ENCODE data around the gene TMED8.
"Not testable (repeated sequence)": the region's sequence is repeated elsewhere in the genome, so short reads cannot be mapped to it uniquely, and the experiment has no call there.

TMED8 gene

GRCh38 chr14:77359626-77360025, 17.3 kb downstream of the TMED8 start:
- DNase-seq, result no peak

DNA sequence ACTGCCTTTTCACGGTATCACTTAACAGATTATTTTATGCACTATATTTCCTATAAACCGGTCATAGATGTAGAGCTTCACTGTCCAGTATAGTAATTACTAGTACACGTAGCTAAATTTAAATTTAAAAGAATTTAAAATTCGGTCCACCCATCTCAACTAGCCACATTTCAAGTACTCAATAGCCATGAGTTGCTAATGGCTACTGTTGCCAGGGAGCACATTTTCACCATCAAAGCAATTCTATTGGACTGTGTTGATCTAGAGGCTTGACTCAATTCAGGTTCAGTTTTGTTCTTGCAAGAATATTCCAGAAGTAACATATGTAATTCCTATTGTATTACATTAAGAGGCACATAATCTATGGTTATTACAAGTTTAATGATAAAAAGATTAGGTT, 20.0 kb downstream of the TMED8 start:
- no peak for DNase-seq

DNA sequence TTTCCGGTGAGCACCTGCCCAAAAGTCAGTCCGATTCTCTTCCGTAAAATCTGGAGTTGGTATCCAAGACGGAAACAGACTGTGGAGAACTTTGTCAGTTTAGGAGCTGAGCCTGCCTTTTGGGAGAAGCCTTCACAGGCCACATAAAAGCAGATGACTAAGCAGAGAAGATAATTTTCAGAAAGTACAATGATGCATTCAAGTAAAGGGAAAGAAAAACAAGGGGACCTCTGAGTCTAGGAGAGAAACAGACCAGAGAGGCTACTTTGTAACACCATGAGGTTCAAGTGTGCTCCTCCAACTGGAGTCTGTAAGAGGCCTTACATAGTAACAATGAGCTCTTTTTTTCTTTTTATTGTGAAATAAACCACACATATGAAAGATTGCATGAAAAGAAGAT, 21.1 kb downstream of the TMED8 start:
- DNase-seq, result no peak

DNA sequence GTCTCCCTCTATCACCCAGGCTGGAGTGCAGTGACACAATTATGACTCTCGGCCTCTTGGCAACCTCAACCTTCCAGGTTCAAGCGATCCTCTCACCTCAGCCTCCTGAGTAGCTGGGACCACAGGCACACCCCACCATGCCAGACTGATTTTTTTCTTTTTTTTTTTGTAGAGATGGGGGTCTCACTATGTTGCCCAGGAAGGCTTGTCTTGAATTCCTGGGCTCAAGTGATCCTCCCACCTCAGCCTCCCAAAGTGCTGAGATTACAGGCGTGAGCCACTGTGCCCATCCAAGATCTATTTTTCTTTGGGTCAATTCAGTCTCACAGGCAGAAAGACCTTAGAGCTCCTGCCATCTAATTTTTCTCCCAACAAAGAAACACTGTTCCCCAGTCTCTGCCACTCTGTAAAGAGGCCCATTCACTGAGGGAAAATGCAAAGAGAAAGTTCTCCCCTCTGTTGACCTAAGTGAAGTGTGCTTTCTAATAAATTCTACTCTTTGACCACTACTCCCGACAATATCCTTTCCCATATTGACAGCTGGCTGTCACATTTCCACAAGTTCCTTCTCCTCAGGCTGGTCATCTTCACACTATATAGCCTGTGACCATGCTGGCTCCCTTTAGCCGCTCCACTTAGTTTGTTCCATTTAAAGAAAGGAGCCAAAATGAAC, 23.3 kb downstream of the TMED8 start:
- DNase-seq, result peak; percentile 35

- DNase-seq, result no peak
Observed at GRCh38 chr14:77347751-77348150, 29.1 kb downstream of the TMED8 start.

DNA sequence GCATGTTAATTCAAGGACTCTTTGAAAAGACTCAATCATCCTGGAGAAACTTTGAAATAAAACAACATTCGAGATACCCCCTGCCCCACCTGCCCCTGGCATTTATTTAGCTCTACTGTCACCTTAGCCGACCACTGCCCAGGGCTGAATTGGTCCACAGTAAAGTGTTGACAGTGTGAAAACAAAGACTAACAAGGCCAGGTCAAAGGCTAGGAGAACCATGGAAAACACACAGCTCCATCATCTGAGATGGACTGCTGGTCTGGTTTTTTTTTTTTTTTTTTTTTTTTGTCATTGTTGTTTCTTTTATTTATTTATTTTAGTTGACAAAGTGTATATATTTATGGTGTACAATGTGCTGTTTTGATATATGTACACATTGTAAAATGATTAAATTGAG, 30.4 kb downstream of the TMED8 start:
- no peak for DNase-seq

- DNase-seq, result no peak
Observed at GRCh38 chr14:77344377-77344996, 32.4 kb downstream of the TMED8 start.

GRCh38 chr14:77343662-77344061, 33.2 kb downstream of the TMED8 start:
- DNase-seq, result no peak

DNA sequence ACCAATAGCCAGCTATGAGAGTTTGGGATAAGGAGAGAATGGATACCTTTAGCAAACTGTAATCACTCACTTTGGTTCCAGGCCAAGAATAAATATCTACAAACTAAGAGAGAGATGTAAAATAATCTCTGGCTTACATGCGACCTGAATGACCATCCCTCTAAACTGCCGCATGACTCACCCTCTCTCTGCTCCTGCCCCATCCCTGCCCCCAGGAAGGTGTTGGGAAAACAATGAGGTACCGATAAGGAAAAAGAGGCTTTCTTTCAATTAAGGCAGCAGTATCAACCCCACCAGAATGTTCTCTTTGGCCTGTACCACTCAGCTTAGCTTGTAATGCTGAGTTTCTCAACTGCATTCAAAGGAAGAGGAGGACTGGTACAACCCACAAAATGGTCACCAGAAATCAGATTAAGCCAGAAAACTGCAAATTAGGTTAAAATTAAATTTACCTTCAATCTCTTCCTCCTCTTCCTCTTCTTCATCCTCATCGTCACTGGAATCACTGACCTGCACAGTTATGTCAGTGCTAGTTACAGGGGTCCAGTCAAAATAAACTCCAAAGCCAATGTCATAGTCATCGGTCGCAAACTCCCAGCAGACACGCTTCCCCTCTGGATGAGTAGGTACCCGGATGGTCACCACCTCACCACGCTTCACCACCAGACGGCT, 34.0 kb downstream of the TMED8 start:
- DNase-seq, result no peak

DNA sequence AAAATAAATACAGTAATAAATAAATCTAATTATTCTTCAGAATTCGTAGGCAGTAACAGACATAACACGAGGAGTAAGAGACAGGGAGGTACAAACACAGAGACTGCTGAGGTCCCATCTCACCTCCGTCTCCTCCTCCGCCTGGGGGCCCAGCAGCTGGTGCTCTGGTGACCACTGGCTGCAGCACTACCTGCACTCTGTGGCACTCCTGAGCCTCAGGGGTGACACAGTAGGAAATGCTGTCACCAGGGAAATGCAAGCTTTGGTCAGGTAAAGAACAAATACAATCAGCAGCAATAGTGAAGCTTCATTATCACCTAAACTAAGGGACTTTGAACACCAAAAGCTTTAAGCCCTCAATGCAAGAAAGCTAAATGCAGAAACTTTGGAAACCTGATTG, 36.5 kb downstream of the TMED8 start:
- no peak for DNase-seq

DNA sequence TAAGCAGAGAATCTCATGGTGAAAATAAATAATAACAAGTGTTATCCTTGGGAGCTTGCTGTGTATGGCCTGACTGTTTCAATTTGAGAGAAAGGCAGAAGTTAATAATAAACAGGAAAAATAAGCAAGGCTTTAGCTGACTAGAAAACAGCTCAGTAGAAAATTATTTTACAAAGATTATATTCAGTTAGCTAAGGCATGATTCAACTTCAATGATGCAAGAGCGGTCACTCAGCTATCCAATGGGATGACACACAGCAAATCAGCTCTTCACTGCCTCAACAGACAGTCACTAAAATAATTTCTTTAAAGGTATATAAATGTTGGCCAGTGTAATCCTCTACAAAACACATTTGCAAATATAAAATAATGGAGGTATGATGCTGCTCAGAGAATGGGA, 37.5 kb downstream of the TMED8 start:
- DNase-seq, result no peak

DNA sequence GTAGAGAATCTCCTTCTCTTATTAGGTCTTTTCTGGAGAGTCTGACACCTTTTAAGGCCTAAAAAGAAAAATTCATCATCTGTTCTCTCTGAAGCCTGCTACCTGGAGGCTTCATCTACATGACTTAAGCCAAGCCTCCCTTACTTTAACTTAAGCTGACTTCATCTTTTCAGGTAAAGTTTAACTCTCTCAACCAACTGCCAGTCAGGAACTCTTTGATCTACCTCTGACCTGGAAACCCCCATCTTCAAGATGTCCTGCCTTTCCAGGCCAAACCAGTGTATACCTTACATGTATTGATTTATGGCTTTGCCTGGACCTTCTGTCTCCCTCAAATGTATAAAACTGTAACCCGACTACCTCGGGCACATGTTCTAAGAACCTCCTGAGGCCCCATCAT, 38.6 kb downstream of the TMED8 start:
- DNase-seq, result no peak

- no peak for DNase-seq
Observed at GRCh38 chr14:77337880-77338279, 39.0 kb downstream of the TMED8 start.

DNA sequence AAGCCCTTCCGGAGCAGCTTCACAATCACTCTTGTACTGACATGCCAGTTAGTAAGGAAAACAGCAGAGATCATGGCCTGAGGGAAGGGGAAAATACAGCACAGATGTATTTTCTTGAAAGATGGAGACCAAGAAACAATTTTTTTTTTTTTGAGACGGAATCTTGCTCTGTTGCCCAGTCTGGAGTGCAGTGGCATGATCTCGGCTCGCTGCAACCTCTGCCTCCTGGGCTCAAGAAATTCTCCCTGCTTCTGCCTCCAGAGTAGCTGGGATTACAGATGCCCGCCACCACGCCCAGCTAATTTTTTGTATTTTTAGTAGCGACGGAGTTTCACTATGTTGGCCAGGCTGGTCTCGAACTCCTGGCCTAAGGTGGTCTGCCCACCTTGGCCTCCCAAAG, 39.6 kb downstream of the TMED8 start:
- DNase-seq, result not testable (repeated sequence)

DNA sequence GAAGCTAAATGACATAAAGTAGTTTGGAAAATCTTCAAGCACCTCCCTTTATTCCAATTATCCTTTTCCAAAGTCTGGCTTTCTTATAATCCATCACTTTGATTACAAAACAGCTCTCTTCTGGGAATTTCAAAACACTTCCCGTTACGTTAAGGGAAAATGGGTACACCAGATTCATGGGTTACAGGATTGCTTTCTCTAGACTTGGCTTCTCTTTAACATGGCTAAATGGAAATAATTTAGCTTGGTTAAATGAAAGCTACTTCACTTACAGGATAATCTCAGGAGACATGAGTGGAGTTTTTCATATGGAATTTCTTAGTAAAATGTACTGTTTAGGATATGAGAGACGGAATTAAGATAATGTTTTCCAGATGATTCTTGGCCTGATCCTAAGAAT, 41.3 kb downstream of the TMED8 start:
- DNase-seq, result no peak

- DNase-seq, result no peak
Observed at GRCh38 chr14:77329872-77330271, 47.0 kb downstream of the TMED8 start.

DNA sequence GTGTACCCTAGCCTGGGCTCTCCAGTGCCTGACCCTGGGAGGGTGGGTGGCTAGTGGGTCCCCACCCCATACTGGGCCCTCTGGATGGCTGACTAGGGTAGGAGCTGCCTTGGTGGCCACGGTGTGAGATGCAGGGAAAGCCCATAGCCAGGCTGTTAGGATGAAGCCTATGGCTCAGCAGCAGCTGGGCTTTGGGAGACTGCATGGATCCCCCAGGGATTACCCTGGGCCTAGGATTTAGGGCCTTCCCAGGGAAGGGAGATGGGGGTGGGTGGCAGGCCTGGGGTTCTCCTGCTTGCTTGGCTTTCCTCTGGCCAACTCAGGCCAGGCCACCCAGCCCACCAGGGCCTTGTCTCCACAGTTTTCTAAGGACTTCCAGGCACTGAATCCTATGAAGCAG, 49.8 kb downstream of the TMED8 start:
- DNase-seq, result no peak

- DNase-seq, result no peak
Observed at GRCh38 chr14:77325746-77326094, 51.2 kb downstream of the TMED8 start.

GRCh38 chr14:77324816-77325745, 51.8 kb downstream of the TMED8 start:
- no peak for DNase-seq

DNA sequence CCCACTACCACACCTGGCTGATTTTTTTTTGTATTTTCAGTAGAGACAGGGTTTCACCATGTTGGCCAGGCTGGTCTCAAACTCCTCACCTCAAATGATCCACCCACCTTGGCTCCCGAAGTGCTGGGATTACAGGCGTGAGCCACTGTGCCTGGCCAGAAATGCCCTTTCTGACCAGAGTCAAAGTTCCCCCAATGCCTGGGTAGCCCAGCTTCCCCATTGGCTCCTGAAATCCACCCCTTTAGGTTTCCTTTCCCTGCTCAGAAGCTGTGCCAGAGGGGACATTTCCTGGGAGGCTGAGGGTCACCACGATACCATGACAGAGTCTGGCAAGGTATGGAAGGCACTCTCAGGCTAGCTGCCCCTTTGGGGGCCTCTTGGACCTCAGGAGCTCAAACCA, 52.6 kb downstream of the TMED8 start:
- DNase-seq, result no peak

GRCh38 chr14:77323571-77323970, 53.3 kb downstream of the TMED8 start:
- DNase-seq, result no peak

DNA sequence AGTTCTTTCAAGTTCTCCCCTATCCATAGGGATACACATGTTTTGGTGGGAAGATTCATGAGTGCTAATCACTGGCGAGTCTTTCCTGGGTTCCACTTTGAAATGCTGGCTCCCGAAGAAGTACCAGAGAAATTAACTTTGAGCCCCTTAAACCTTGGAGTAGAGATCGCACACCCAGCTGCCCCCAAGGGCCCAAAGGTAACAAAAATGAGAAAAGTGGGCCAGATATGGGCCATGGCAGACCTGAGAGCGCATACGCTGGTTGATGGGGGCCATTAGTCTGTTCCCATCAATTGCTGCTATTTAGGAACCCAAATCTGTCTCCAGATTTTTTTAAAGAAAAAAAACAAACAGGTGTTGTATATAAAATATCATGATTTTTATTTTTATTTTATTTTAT, 53.9 kb downstream of the TMED8 start:
- no peak for DNase-seq

DNA sequence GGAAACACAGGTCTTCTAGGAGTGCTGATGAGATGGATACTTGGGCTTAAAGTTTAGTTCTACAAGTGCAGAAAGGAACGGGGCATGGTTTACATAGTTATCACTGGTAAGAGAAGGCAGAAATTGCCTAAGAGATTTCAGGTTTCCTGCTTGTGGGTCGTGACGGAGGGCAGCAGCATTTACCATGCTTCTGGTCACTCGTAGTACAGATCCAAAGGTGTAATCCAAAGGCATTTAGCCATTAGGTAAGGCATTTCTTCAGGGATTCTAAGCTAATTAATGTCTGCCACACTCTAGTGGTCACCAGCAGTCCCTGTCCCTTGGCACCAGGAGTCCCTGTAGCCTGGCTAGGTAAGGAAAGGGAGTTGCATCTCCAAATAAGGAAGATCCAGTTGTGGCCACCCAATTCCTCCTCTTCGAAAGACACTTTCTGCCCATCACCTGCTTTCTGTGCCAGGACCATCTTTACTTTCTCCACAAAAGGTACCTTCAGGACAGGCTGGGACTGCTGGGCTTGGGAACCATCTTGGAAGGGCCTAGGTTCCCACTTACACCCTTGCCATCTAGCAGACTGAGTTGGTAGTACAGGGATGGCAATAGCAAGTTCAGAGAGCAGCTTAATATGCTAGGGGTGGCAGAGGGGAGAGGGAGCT, 54.5 kb downstream of the TMED8 start:
- no peak for DNase-seq

Data from midbrain (tissue), 1 donor.